ENCODE data around the gene GCA. TPM values are rescaled to one million over a fixed set of nuclear protein-coding genes. Genes with fewer than 3 reads are reported as not detected.
A peak's percentile ranks its signal among the peaks of the same experiment; 100 is the strongest.

The GCA gene
- total and polyA plus RNA-seq, 2 of the 13 experiments (the other 11 are each of a cell fraction or from before 2014, with no cell fraction given): 42.0 to 48.3 TPM

DNA sequence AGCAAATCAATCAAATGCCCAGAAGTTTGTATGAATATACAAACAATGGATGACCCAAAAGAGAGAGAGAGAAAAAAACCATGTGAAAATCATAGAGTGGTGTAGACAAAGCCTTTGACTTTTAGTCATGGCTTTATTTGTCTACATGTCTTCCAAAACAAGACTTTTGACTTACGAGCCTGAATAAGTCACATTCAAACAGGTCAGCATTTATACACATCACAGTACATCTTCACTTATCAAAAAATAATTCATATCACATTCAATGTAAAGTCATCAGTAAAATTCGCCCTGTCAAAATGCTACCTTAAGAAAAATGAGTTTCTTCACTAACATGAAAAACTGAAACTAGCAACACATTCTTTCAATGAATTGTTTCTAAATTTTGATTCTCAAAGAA lies 27.3 kb upstream of the GCA start:
- H3K27me3 ChIP-seq (ENCODE audit: control insufficient read depth in 1 of 2, insufficient read depth in 2 of 2, low read length in 2 of 2): no peaks in the 10 kb centered on the region; a peak in 1 of 5 replicates
- peak overlapping the region; percentile 93 for H3K4me2 ChIP-seq (ENCODE audit: low read depth, low read length)
- no peaks in the 10 kb centered on the region for H4K20me1 ChIP-seq (ENCODE audit: insufficient read depth, low read length)
- ChIA-PET CTCF (ENCODE audit: low intra/inter-chr PET ratio, low total read pairs) (no interaction called here), POLR2A (no interaction called here)
- WGBS (ENCODE audit: low lambda C conversion rate): 85% methylated on average over 2 of the region's 2 CpGs
- H3K4me3 ChIP-seq (replicated peaks in 1 of 3; ENCODE audit: insufficient read depth in 1 of 3, low read depth in 2 of 3, low read length in 3 of 3): 0 out of 6 replicates have a peak overlapping the region, but pooled peaks of 1 of the 3 experiments have one; percentile 80
- H3K9me3 ChIP-seq (ENCODE audit: low read length): no peaks in the 10 kb centered on the region
- no TSS peak for BruUV-seq (replicated peaks)
- peaks cover 34% of the 10 kb centered on the region for H3K4me1 ChIP-seq (ENCODE audit: insufficient read depth, low read length)
- intact Hi-C loops (cut with micrococcal nuclease; ENCODE audit: unreplicated experiment): no loop called here
- no peak overlapping the region for H2AFZ ChIP-seq (ENCODE audit: low read length)
- H3K27ac ChIP-seq (ENCODE audit: extremely low read length, insufficient read depth, low read length): no peak overlapping the region
- TF ChIP-seq ZNF274 (CRISPR knock-in tag; IDR thresholded peaks at IDR 0.05) (no peak), MAFK (conservative IDR thresholded peaks at IDR 0.05 in 1 of 2, IDR thresholded peaks at IDR 0.05 in 1 of 2; ENCODE audit: low read length in 2 of 2) (peak; percentile 46 to 65), MTA3 (CRISPR knock-in tag; IDR thresholded peaks at IDR 0.05) (no peak), RXRB (CRISPR knock-in tag; IDR thresholded peaks at IDR 0.05; ENCODE audit: borderline replicate concordance) (no peak), RBAK (CRISPR knock-in tag; IDR thresholded peaks at IDR 0.05) (no peak), ZNF644 (CRISPR knock-in tag; IDR thresholded peaks at IDR 0.05; ENCODE audit: low read depth) (no peak), CREB3 (CRISPR knock-in tag; IDR thresholded peaks at IDR 0.05) (no peak), RFX3 (CRISPR knock-in tag; IDR thresholded peaks at IDR 0.05) (no peak), CEBPB (IDR thresholded peaks at IDR 0.05; ENCODE audit: borderline replicate concordance, low read depth, low read length) (0 out of 2 replicates have a peak, but pooled peaks have one; percentile 8), JDP2 (CRISPR knock-in tag; IDR thresholded peaks at IDR 0.05; ENCODE audit: borderline replicate concordance) (no peak), ZFP41 (CRISPR knock-in tag; IDR thresholded peaks at IDR 0.05; ENCODE audit: borderline replicate concordance) (no peak), MAFF (IDR thresholded peaks at IDR 0.05; ENCODE audit: low read depth, low read length) (peak; percentile 53; the same call in 1 of the 2 replicates)
- TF ChIP-seq, protein P1, sequence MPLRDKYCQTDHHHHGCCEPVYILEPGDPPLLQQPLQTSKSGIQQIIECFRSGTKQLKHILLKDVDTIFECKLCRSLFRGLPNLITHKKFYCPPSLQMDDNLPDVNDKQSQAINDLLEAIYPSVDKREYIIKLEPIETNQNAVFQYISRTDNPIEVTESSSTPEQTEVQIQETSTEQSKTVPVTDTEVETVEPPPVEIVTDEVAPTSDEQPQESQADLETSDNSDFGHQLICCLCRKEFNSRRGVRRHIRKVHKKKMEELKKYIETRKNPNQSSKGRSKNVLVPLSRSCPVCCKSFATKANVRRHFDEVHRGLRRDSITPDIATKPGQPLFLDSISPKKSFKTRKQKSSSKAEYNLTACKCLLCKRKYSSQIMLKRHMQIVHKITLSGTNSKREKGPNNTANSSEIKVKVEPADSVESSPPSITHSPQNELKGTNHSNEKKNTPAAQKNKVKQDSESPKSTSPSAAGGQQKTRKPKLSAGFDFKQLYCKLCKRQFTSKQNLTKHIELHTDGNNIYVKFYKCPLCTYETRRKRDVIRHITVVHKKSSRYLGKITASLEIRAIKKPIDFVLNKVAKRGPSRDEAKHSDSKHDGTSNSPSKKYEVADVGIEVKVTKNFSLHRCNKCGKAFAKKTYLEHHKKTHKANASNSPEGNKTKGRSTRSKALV (CRISPR knock-in tag; IDR thresholded peaks at IDR 0.05): no peak
- TF ChIP-seq, protein P2, sequence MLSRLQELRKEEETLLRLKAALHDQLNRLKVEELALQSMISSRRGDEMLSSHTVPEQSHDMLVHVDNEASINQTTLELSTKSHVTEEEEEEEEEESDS (CRISPR knock-in tag; IDR thresholded peaks at IDR 0.05; ENCODE audit: borderline replicate concordance): no peak
- TF ChIP-seq, protein P3, sequence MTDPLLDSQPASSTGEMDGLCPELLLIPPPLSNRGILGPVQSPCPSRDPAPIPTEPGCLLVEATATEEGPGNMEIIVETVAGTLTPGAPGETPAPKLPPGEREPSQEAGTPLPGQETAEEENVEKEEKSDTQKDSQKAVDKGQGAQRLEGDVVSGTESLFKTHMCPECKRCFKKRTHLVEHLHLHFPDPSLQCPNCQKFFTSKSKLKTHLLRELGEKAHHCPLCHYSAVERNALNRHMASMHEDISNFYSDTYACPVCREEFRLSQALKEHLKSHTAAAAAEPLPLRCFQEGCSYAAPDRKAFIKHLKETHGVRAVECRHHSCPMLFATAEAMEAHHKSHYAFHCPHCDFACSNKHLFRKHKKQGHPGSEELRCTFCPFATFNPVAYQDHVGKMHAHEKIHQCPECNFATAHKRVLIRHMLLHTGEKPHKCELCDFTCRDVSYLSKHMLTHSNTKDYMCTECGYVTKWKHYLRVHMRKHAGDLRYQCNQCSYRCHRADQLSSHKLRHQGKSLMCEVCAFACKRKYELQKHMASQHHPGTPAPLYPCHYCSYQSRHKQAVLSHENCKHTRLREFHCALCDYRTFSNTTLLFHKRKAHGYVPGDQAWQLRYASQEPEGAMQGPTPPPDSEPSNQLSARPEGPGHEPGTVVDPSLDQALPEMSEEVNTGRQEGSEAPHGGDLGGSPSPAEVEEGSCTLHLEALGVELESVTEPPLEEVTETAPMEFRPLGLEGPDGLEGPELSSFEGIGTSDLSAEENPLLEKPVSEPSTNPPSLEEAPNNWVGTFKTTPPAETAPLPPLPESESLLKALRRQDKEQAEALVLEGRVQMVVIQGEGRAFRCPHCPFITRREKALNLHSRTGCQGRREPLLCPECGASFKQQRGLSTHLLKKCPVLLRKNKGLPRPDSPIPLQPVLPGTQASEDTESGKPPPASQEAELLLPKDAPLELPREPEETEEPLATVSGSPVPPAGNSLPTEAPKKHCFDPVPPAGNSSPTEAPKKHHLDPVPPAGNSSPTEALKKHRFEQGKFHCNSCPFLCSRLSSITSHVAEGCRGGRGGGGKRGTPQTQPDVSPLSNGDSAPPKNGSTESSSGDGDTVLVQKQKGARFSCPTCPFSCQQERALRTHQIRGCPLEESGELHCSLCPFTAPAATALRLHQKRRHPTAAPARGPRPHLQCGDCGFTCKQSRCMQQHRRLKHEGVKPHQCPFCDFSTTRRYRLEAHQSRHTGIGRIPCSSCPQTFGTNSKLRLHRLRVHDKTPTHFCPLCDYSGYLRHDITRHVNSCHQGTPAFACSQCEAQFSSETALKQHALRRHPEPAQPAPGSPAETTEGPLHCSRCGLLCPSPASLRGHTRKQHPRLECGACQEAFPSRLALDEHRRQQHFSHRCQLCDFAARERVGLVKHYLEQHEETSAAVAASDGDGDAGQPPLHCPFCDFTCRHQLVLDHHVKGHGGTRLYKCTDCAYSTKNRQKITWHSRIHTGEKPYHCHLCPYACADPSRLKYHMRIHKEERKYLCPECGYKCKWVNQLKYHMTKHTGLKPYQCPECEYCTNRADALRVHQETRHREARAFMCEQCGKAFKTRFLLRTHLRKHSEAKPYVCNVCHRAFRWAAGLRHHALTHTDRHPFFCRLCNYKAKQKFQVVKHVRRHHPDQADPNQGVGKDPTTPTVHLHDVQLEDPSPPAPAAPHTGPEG (CRISPR knock-in tag; IDR thresholded peaks at IDR 0.05): no peak
- TF ChIP-seq, protein P4, sequence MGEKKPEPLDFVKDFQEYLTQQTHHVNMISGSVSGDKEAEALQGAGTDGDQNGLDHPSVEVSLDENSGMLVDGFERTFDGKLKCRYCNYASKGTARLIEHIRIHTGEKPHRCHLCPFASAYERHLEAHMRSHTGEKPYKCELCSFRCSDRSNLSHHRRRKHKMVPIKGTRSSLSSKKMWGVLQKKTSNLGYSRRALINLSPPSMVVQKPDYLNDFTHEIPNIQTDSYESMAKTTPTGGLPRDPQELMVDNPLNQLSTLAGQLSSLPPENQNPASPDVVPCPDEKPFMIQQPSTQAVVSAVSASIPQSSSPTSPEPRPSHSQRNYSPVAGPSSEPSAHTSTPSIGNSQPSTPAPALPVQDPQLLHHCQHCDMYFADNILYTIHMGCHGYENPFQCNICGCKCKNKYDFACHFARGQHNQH (CRISPR knock-in tag; IDR thresholded peaks at IDR 0.05): no peak
- H3K79me2 ChIP-seq (ENCODE audit: insufficient read depth, low read length): no peaks in the 10 kb centered on the region
- in situ Hi-C loops (cut with HindIII; ENCODE audit: extremely low pct_ligation_motif_present, low pct_unique_long_range_greater_than_20kb): loop anchor here (25.0 kb wide), 1 partner anchor 329 kb away; no protein-coding TSS in a partner anchor
- no peaks in the 10 kb centered on the region for H3K36me3 ChIP-seq (replicated peaks in 1 of 2; ENCODE audit: control insufficient read depth in 1 of 2, insufficient read depth in 2 of 2, low read length in 2 of 2)
- no peak for DNase-seq (ENCODE audit: low spot score)
- peak; percentile 26 for FAIRE-seq
- H3K9ac ChIP-seq (ENCODE audit: insufficient read depth, low read depth, low read length): no peak overlapping the region
- ATAC-seq: no peak
